ENCODE data around the gene COG5. TPM values are rescaled to one million over a fixed set of nuclear protein-coding genes. Genes with fewer than 3 reads are reported as not detected.

COG5 gene
- total RNA-seq, 1 experiment from 2014 or later: 56.1 TPM

DNA sequence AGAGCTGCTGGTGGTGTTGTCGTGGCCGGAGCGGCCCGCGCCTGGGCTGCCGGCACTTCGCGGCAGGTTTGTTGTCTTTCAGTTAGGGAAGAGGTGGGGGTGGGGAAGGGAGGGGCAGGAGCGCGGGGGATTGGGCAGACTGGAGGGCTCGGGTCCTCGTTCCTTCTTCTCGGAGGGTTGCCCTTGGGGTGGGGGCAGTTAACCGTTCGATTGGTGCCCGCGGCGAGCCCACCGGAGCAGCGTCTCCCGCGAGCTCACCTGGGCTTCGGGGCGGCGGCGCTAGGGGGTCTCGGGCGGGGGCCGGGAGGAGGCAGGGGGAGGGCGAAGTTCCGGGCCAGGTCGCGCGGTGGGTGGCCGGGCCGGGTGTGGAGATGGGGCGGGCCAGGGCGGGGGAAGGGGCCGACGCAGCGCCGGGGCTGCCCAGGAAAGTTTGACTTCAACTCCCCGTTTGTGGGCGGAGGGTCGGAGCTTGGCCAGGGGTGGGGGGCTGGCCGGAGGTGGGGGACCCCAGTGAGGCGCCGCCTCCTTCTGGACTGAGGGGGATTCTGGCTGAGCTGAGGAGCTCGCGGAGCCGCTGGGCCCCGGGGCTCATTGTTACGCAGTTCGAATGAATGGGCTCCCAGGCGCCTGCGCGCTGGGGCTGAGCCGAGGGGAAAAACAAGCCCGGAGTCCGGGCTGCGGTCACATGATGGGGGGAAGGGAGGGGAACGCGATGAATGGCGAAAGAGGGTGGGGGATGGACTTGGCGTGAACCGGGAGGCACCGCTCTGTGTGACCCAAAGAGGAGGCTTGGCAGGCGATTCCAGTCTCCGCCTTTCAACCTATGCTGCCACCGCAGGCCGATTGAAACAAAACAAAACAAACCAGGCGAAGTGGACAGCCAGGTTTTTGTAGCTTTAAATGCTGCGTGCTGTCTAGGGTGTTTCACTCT, 394.3 kb downstream of the COG5 start:
- Histone ChIP-seq H3K79me2 (ENCODE audit: low read length) (peaks cover 44% of the 10 kb centered on the region), H3K9ac (ENCODE audit: low read length) (peak overlapping the region; percentile 77), H4K20me1 (ENCODE audit: insufficient read depth, low read depth, low read length) (no peaks in the 10 kb centered on the region), H3K36me3 (ENCODE audit: insufficient read depth, low read length) (no peaks in the 10 kb centered on the region), H3K4me2 (ENCODE audit: low read depth, low read length, poor library complexity, severe bottlenecking) (peak overlapping the region; percentile 80), H3K27ac (ENCODE audit: low read length) (peak overlapping the region; percentile 74), H2AFZ (ENCODE audit: low read length) (peak overlapping the region; percentile 88), H3K9me3 (ENCODE audit: low read length) (no peaks in the 10 kb centered on the region), H3K9me2 (replicated peaks; ENCODE audit: insufficient read depth, low read length) (no peaks in the 10 kb centered on the region), H3K27me3 (ENCODE audit: low read length) (no peaks in the 10 kb centered on the region), H3K4me1 (ENCODE audit: low read length) (peaks cover 47% of the 10 kb centered on the region), H3K4me3 (ENCODE audit: low read length) (peak overlapping the region; percentile 87)
- peak; percentile 97 for DNase-seq

GRCh38 chr7:107168233-107169119, 395.2 kb downstream of the COG5 start, which contains the start of gene HBP1:
TSS of gene HBP1 (plus strand) at chr7:107169003. CDS start at chr7:107179894, 10,891 bp downstream.
- no peaks in the 10 kb centered on the region for H4K20me1 ChIP-seq (ENCODE audit: insufficient read depth, low read depth, low read length)
- peaks cover 35% of the 10 kb centered on the region for H3K79me2 ChIP-seq (ENCODE audit: low read length)
- no peaks in the 10 kb centered on the region for H3K36me3 ChIP-seq (ENCODE audit: insufficient read depth, low read length)
- H3K9me2 ChIP-seq (replicated peaks; ENCODE audit: insufficient read depth, low read length): no peaks in the 10 kb centered on the region
- no peaks in the 10 kb centered on the region for H3K9me3 ChIP-seq (ENCODE audit: low read length)
- peak within 1 kb of the TSS; percentile 87 for H3K4me3 ChIP-seq (ENCODE audit: low read length)
- peaks cover 44% of the 10 kb centered on the region for H3K4me1 ChIP-seq (ENCODE audit: low read length)
- peak within 1 kb of the TSS; percentile 96 for H2AFZ ChIP-seq (ENCODE audit: low read length)
- H3K4me2 ChIP-seq (ENCODE audit: low read depth, low read length, poor library complexity, severe bottlenecking): peak within 1 kb of the TSS; percentile 98
- DNase-seq: peak; percentile 99
- H3K27ac ChIP-seq (ENCODE audit: low read length): peak within 1 kb of the TSS; percentile 93
- no peaks in the 10 kb centered on the region for H3K27me3 ChIP-seq (ENCODE audit: low read length)
- peak within 1 kb of the TSS; percentile 78 for H3K9ac ChIP-seq (ENCODE audit: low read length)

DNA sequence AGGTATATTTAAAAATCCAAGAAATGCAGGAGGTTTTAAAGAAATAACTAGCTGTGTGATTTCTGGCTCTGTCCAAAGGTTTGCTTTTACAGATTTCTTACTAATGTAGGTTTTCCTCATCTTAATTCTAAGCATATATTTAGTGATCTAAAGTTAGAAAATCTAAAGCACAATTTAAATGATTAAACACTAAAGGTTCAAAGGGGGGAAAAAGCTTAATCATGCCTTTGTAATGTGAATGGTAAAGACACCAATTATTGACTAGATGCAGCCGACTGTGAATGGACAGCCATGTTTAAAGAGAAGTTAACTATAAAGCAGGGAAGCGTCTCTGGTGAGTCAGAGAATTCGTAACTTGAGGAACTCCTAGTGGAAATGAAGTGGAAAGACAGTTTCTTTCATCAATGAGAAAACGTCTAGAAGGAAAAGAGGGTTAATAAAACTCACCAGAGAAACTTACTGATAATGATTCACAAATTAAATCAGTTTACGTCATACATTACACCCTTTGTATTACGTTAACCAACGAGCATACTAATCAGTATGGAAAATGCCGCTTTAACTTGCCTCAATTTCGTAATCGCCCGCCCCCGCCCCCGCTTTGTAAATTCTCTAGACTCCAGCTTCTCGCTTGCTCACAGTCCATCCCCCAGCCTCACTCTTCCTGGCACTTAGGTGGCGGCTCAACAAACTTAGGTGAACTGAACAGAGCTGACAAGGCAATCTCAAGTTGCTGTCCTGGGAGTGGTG, 396.1 kb downstream of the COG5 start:
- Histone ChIP-seq H3K9ac (ENCODE audit: low read length) (peak overlapping the region; percentile 78), H4K20me1 (ENCODE audit: insufficient read depth, low read depth, low read length) (no peaks in the 10 kb centered on the region), H3K9me3 (ENCODE audit: low read length) (no peaks in the 10 kb centered on the region), H3K4me1 (ENCODE audit: low read length) (peaks cover 36% of the 10 kb centered on the region), H3K79me2 (ENCODE audit: low read length) (peaks cover 27% of the 10 kb centered on the region), H3K9me2 (replicated peaks; ENCODE audit: insufficient read depth, low read length) (no peaks in the 10 kb centered on the region), H3K36me3 (ENCODE audit: insufficient read depth, low read length) (no peaks in the 10 kb centered on the region), H3K4me3 (ENCODE audit: low read length) (peak overlapping the region; percentile 82), H2AFZ (ENCODE audit: low read length) (peak overlapping the region; percentile 96), H3K4me2 (ENCODE audit: low read depth, low read length, poor library complexity, severe bottlenecking) (peak overlapping the region; percentile 98), H3K27ac (ENCODE audit: low read length) (peak overlapping the region; percentile 93), H3K27me3 (ENCODE audit: low read length) (no peaks in the 10 kb centered on the region)
- peak; percentile 81 for DNase-seq

GRCh38 chr7:107166736-107167426, 396.8 kb downstream of the COG5 start:
- Histone ChIP-seq H3K9me3 (ENCODE audit: low read length) (no peaks in the 10 kb centered on the region), H3K9me2 (replicated peaks; ENCODE audit: insufficient read depth, low read length) (no peaks in the 10 kb centered on the region), H3K9ac (ENCODE audit: low read length) (peak overlapping the region; percentile 78), H3K4me1 (ENCODE audit: low read length) (peaks cover 33% of the 10 kb centered on the region), H3K27me3 (ENCODE audit: low read length) (no peaks in the 10 kb centered on the region), H3K79me2 (ENCODE audit: low read length) (peaks cover 19% of the 10 kb centered on the region), H4K20me1 (ENCODE audit: insufficient read depth, low read depth, low read length) (no peaks in the 10 kb centered on the region), H2AFZ (ENCODE audit: low read length) (peak overlapping the region; percentile 96), H3K4me2 (ENCODE audit: low read depth, low read length, poor library complexity, severe bottlenecking) (peak overlapping the region; percentile 98), H3K36me3 (ENCODE audit: insufficient read depth, low read length) (no peaks in the 10 kb centered on the region), H3K27ac (ENCODE audit: low read length) (peak overlapping the region; percentile 93), H3K4me3 (ENCODE audit: low read length) (peak overlapping the region; percentile 82)
- DNase-seq: peak; percentile 46

DNA sequence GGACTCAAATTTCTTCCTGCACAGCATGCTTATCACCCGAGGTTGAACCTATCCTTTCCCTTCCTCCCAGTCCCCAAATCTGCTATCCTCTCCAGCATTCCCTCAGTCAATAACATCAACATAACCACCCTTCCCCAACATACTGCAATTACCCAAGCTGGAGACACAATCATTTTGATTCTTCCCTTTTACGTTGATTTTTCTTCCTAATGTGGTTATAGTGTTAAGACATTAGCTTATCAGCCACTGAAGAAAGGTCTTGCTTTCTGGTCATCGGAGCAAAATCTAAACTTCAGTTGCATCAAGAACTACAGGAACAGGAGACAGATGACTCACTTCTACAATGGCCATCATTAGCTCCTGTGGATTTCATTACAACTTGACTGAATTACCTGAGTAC, 398.4 kb downstream of the COG5 start:
- H3K36me3 ChIP-seq (ENCODE audit: insufficient read depth, low read length): no peaks in the 10 kb centered on the region
- H4K20me1 ChIP-seq (ENCODE audit: insufficient read depth, low read depth, low read length): no peaks in the 10 kb centered on the region
- no peaks in the 10 kb centered on the region for H3K9me2 ChIP-seq (replicated peaks; ENCODE audit: insufficient read depth, low read length)
- peak overlapping the region; percentile 13; the same call in 1 of the 2 replicates for H2AFZ ChIP-seq (ENCODE audit: low read length)
- H3K4me1 ChIP-seq (ENCODE audit: low read length): peaks cover 27% of the 10 kb centered on the region
- H3K79me2 ChIP-seq (ENCODE audit: low read length): peaks cover 7% of the 10 kb centered on the region
- H3K9me3 ChIP-seq (ENCODE audit: low read length): no peaks in the 10 kb centered on the region
- H3K4me2 ChIP-seq (ENCODE audit: low read depth, low read length, poor library complexity, severe bottlenecking): no peak overlapping the region
- no peaks in the 10 kb centered on the region for H3K27me3 ChIP-seq (ENCODE audit: low read length)
- H3K27ac ChIP-seq (ENCODE audit: low read length): no peak overlapping the region
- H3K9ac ChIP-seq (ENCODE audit: low read length): no peak overlapping the region
- no peak overlapping the region for H3K4me3 ChIP-seq (ENCODE audit: low read length)
- no peak for DNase-seq

GRCh38 chr7:107164092-107164491, 399.6 kb downstream of the COG5 start:
- H3K9me3 ChIP-seq (ENCODE audit: low read length): no peaks in the 10 kb centered on the region
- H3K4me1 ChIP-seq (ENCODE audit: low read length): peaks cover 24% of the 10 kb centered on the region
- H3K27me3 ChIP-seq (ENCODE audit: low read length): no peaks in the 10 kb centered on the region
- H3K9ac ChIP-seq (ENCODE audit: low read length): no peak overlapping the region
- DNase-seq: no peak
- no peaks in the 10 kb centered on the region for H4K20me1 ChIP-seq (ENCODE audit: insufficient read depth, low read depth, low read length)
- H3K79me2 ChIP-seq (ENCODE audit: low read length): no peaks in the 10 kb centered on the region
- H3K9me2 ChIP-seq (replicated peaks; ENCODE audit: insufficient read depth, low read length): no peaks in the 10 kb centered on the region
- no peak overlapping the region for H2AFZ ChIP-seq (ENCODE audit: low read length)
- H3K4me3 ChIP-seq (ENCODE audit: low read length): no peak overlapping the region
- no peaks in the 10 kb centered on the region for H3K36me3 ChIP-seq (ENCODE audit: insufficient read depth, low read length)
- no peak overlapping the region for H3K27ac ChIP-seq (ENCODE audit: low read length)
- H3K4me2 ChIP-seq (ENCODE audit: low read depth, low read length, poor library complexity, severe bottlenecking): no peak overlapping the region

DNA sequence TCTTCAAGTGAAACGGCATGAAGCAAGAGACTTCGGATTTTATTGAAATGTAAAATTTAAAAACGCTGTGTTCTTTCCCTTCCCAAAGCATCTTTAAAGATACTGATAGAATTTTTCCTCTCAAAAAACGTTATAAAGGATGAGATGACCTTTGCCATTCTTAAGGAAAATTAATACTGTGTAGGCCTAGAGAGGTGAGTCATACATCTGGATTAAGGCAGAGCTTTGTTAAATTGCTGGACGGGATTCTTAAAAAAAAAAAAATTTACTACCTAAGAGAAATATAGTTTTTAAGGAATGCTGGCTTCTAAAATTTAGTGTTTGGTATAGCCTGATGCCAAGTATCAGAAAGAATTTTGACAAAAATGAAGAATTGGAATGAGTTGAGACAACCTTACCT, 401.2 kb downstream of the COG5 start:
- H3K4me1 ChIP-seq (ENCODE audit: low read length): peaks cover 18% of the 10 kb centered on the region
- no peak overlapping the region for H3K27ac ChIP-seq (ENCODE audit: low read length)
- no peaks in the 10 kb centered on the region for H3K36me3 ChIP-seq (ENCODE audit: insufficient read depth, low read length)
- H3K79me2 ChIP-seq (ENCODE audit: low read length): no peaks in the 10 kb centered on the region
- H4K20me1 ChIP-seq (ENCODE audit: insufficient read depth, low read depth, low read length): no peaks in the 10 kb centered on the region
- H3K4me2 ChIP-seq (ENCODE audit: low read depth, low read length, poor library complexity, severe bottlenecking): no peak overlapping the region
- no peak overlapping the region for H3K9ac ChIP-seq (ENCODE audit: low read length)
- no peak overlapping the region for H3K4me3 ChIP-seq (ENCODE audit: low read length)
- no peaks in the 10 kb centered on the region for H3K9me2 ChIP-seq (replicated peaks; ENCODE audit: insufficient read depth, low read length)
- DNase-seq: no peak
- H3K9me3 ChIP-seq (ENCODE audit: low read length): no peaks in the 10 kb centered on the region
- H3K27me3 ChIP-seq (ENCODE audit: low read length): no peaks in the 10 kb centered on the region
- H2AFZ ChIP-seq (ENCODE audit: low read length): no peak overlapping the region

Data from Karpas-422 (cell line).